ENCODE results near the gene SPEM1.

DNA sequence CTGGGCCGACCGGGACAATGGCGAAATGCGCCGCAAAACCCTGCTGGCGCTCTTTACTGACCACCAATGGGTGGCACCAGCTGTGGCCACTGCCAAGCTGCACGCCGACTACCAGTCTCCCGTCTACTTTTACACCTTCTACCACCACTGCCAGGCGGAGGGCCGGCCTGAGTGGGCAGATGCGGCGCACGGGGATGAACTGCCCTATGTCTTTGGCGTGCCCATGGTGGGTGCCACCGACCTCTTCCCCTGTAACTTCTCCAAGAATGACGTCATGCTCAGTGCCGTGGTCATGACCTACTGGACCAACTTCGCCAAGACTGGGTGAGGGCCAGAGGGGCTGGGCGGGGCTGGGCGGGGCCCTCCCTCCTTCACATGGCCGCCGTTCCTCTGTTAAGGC lies 4.3 kb upstream of the SPEM1 start:
- TF ChIP-seq, protein P1, sequence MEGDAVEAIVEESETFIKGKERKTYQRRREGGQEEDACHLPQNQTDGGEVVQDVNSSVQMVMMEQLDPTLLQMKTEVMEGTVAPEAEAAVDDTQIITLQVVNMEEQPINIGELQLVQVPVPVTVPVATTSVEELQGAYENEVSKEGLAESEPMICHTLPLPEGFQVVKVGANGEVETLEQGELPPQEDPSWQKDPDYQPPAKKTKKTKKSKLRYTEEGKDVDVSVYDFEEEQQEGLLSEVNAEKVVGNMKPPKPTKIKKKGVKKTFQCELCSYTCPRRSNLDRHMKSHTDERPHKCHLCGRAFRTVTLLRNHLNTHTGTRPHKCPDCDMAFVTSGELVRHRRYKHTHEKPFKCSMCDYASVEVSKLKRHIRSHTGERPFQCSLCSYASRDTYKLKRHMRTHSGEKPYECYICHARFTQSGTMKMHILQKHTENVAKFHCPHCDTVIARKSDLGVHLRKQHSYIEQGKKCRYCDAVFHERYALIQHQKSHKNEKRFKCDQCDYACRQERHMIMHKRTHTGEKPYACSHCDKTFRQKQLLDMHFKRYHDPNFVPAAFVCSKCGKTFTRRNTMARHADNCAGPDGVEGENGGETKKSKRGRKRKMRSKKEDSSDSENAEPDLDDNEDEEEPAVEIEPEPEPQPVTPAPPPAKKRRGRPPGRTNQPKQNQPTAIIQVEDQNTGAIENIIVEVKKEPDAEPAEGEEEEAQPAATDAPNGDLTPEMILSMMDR (IDR thresholded peaks at IDR 0.05): no peak
- no peak for TF ChIP-seq POLR2A (IDR thresholded peaks at IDR 0.05)

Measured in body of pancreas (tissue), 4 donors.